Body of pancreas (tissue), 4 donors: ENCODE measurements around the gene ERBB4.

Source experiments
- POLR2A ChIP-seq, 3 donors: fragments of 450-650 bp; IDR thresholded peaks; one replicate each; pipeline ENCODE4 v1.6.1; 2016; ENCODE audit warnings: antibody characterized with exemption in 3 of 3, mild to moderate bottlenecking in 2 of 3
- TF ChIP-seq, protein P1 (sequence below), 7 experiments: fragments of 450-650 bp in 4 of 7; fragments of 200-600 bp in 3 of 7; sonication (generic) in 3 of 7; IDR thresholded peaks; one replicate each; pipeline ENCODE4 v1.5.1; 2016 to 2019; ENCODE audit warnings: antibody characterized with exemption in 7 of 7

DNA sequence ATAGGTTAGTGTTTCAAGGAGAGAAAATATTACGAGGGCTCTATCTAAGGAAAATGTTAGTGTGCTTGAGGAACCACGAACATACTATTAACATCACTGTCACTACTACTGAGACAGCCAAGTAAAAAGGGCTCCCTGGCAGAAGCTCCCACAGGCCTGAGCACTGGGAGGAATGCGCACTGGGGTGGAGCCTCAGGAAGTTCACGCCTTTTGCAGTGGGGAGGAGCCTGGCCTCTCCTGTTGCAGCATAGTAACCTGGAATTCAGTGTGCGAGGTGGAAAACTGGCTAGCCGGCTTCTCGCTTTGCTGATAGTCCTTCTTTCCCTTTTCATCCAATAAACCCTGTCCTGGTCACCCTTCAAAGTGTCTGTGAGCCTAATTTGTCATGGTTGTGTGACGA is 250.3 kb downstream of the ERBB4 start:
- TF ChIP-seq, protein P1, sequence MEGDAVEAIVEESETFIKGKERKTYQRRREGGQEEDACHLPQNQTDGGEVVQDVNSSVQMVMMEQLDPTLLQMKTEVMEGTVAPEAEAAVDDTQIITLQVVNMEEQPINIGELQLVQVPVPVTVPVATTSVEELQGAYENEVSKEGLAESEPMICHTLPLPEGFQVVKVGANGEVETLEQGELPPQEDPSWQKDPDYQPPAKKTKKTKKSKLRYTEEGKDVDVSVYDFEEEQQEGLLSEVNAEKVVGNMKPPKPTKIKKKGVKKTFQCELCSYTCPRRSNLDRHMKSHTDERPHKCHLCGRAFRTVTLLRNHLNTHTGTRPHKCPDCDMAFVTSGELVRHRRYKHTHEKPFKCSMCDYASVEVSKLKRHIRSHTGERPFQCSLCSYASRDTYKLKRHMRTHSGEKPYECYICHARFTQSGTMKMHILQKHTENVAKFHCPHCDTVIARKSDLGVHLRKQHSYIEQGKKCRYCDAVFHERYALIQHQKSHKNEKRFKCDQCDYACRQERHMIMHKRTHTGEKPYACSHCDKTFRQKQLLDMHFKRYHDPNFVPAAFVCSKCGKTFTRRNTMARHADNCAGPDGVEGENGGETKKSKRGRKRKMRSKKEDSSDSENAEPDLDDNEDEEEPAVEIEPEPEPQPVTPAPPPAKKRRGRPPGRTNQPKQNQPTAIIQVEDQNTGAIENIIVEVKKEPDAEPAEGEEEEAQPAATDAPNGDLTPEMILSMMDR (IDR thresholded peaks at IDR 0.05) = no peak
- TF ChIP-seq POLR2A (IDR thresholded peaks at IDR 0.05) = no peak
